Common myeloid progenitor, CD34-positive (primary cell): ENCODE results near the gene ATAD3C.
A peak's percentile ranks its signal among the peaks of the same experiment; 100 is the strongest.
"Not testable (repeated sequence)": the region's sequence is repeated elsewhere in the genome, so short reads cannot be mapped to it uniquely, and the experiment has no call there.

Experiments
- CTCF ChIA-PET: fragments of 350-600 bp; sonication (Branson Sonifier 250); formaldehyde crosslinking; loops from one replicate; lab custom pipeline; 2021; ENCODE audit warnings: antibody characterized with exemption; lab: Charles Lee
- POLR2A ChIA-PET: fragments of 350-600 bp; sonication (Branson Sonifier 250); formaldehyde crosslinking; loops from one replicate; lab custom pipeline; 2021; ENCODE audit warnings: antibody characterized with exemption; lab: Charles Lee
- DNase-seq, 3 donors: peaks; one replicate each; pipeline versions ENCODE4 v3.0.0 to v3.0.0-alpha.2; 2013
- H3K27ac ChIP-seq, 2 experiments: 1 replicate in 1 of 2; 2 replicates in 1 of 2; pipeline ENCODE4 v1.7.0; 2013; ENCODE audit warnings: inconsistent platforms in 2 of 2, low read length in 2 of 2, mild to moderate bottlenecking in 2 of 2, low read depth in 1 of 2, moderate library complexity in 1 of 2; ENCODE audit not compliant: severe bottlenecking in 2 of 2, insufficient read depth in 1 of 2, poor library complexity in 1 of 2
- H3K27me3 ChIP-seq, 5 experiments: replicated peaks in 2 of 5; 1 replicate in 3 of 5; 2 replicates in 2 of 5; pipeline versions ENCODE4 v1.6.1 to v1.7.0; 2013; ENCODE audit warnings: low read length in 4 of 5, mild to moderate bottlenecking in 2 of 5, moderate library complexity in 2 of 5, inconsistent platforms in 1 of 5; ENCODE audit not compliant: insufficient read depth in 5 of 5, control insufficient read depth in 4 of 5
- H3K36me3 ChIP-seq, 4 experiments: 1 replicate in 2 of 4; 2 replicates in 2 of 4; pipeline versions ENCODE4 v1.6.1 to v1.7.0; 2013; ENCODE audit warnings: low read length in 3 of 4, control low read depth in 1 of 4, mild to moderate bottlenecking in 1 of 4; ENCODE audit not compliant: control insufficient read depth in 4 of 4, insufficient read depth in 4 of 4
- H3K4me1 ChIP-seq, 4 experiments: 1 replicate in 3 of 4; 2 replicates in 1 of 4; pipeline versions ENCODE4 v1.6.1 to v1.7.1; 2013; ENCODE audit warnings: low read length in 3 of 4, mild to moderate bottlenecking in 3 of 4, control low read depth in 1 of 4, inconsistent platforms in 1 of 4, moderate library complexity in 1 of 4; ENCODE audit not compliant: control insufficient read depth in 4 of 4, insufficient read depth in 4 of 4; ENCODE audit errors: control extremely low read depth in 1 of 4
- H3K4me3 ChIP-seq, 7 experiments: 1 replicate in 4 of 7; 2 replicates in 3 of 7; pipeline versions ENCODE4 v1.5.1 to v1.7.0; 2013; ENCODE audit warnings: mild to moderate bottlenecking in 7 of 7, low read length in 6 of 7, moderate library complexity in 6 of 7, inconsistent platforms in 2 of 7, low read depth in 2 of 7, control low read depth in 1 of 7; ENCODE audit not compliant: insufficient read depth in 4 of 7, control insufficient read depth in 1 of 7; ENCODE audit errors: extremely low read depth in 1 of 7
- H3K9me3 ChIP-seq, 5 experiments: 1 replicate in 4 of 5; 2 replicates in 1 of 5; pipeline versions ENCODE4 v1.6.1 to v1.7.1; 2013; ENCODE audit warnings: low read length in 4 of 5, mild to moderate bottlenecking in 2 of 5, inconsistent platforms in 1 of 5, low read depth in 1 of 5, moderate library complexity in 1 of 5; ENCODE audit not compliant: control insufficient read depth in 4 of 5, insufficient read depth in 2 of 5; ENCODE audit errors: control extremely low read depth in 1 of 5
- WGBS: methylation state at CpG from one replicate; pipeline ENCODE4 v1.1.5; 2013; ENCODE audit not compliant: insufficient coverage; 5-methylcytosine and 5-hydroxymethylcytosine counted together

The ATAD3C gene

GRCh38 chr1:1455934-1456333 lies 6.4 kb downstream of the ATAD3C start:
- H3K27me3 ChIP-seq, H3K36me3 ChIP-seq, H3K4me3 ChIP-seq, H3K27ac ChIP-seq, H3K9me3 ChIP-seq, POLR2A ChIA-PET, CTCF ChIA-PET, H3K4me1 ChIP-seq, DNase-seq: not testable (repeated sequence)
- WGBS, result no CpG with 5 or more reads among the region's 15 CpGs

- POLR2A ChIA-PET, H3K9me3 ChIP-seq, H3K27ac ChIP-seq, DNase-seq, H3K27me3 ChIP-seq, H3K36me3 ChIP-seq, H3K4me3 ChIP-seq: not testable (repeated sequence)
- CTCF ChIA-PET, result interaction anchor here (1.6 kb wide), 1 partner anchor 16 kb away, joined by 6 read pairs; no protein-coding TSS in a partner anchor
- WGBS, result 97% methylated on average over 15 of the region's 22 CpGs
- H3K4me1 ChIP-seq, result peaks cover 0 to 17% (median 9%) of the 10 kb centered on the region in 4 experiments
Measured at GRCh38 chr1:1456683-1457255, 7.3 kb downstream of the ATAD3C start.

- CTCF ChIA-PET, H3K27ac ChIP-seq, H3K36me3 ChIP-seq, H3K27me3 ChIP-seq, H3K4me3 ChIP-seq, DNase-seq, POLR2A ChIA-PET, H3K9me3 ChIP-seq: not testable (repeated sequence)
- H3K4me1 ChIP-seq, result peaks cover 0 to 21% (median 9%) of the 10 kb centered on the region in 4 experiments
- WGBS, result 96% methylated on average over 4 of the region's 19 CpGs
Measured at GRCh38 chr1:1459156-1459555, 9.7 kb downstream of the ATAD3C start.

GRCh38 chr1:1459711-1460110 lies 10.2 kb downstream of the ATAD3C start:
- H3K9me3 ChIP-seq, CTCF ChIA-PET, DNase-seq, H3K27me3 ChIP-seq, H3K27ac ChIP-seq, H3K4me3 ChIP-seq, H3K36me3 ChIP-seq, POLR2A ChIA-PET: not testable (repeated sequence)
- 94% methylated on average over 8 of the region's 14 CpGs for WGBS
- H3K4me1 ChIP-seq, result peaks cover 0 to 21% (median 9%) of the 10 kb centered on the region in 4 experiments

DNA sequence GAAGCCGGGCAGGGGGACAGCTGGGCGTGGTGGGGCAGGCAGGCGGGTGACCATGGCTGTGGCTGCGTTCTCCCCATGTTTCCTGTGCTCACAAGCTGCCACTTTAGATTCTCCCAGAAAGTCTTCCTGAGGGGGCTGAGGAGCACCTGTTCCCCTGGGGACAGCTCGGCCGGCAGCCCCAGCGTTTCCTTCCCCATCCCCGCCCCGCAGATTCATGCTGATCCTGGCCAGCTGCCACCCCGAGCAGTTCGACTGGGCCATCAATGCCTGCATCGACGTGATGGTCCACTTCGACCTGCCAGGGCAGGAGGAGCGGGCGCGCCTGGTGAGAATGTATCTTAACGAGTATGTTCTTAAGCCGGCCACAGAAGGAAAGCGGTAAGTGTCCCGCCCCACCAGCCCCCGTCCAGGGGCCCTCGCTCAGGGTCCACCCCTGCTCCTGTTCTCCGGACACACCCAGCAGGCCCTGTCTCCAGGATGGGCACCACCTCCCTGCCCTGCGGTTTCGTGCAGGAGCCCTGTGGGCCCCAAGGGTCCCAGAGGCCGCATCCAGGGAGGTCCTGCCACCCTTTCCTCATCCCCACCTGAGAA lies 11.1 kb downstream of the ATAD3C start:
- no peak overlapping the region for H3K27ac ChIP-seq
- ChIA-PET POLR2A (no interaction called here), CTCF (interaction anchor here (0.8 kb wide), 1 partner anchor 9 kb away, joined by 5 read pairs; no protein-coding TSS in a partner anchor)
- H3K9me3 ChIP-seq, result no peaks in the 10 kb centered on the region
- WGBS, result 27% methylated on average over 25 of the region's 27 CpGs
- H3K36me3 ChIP-seq, result no peaks in the 10 kb centered on the region
- peaks cover 0 to 21% (median 9%) of the 10 kb centered on the region in 4 experiments for H3K4me1 ChIP-seq
- DNase-seq, result peak in 1 of 3 donors; percentile 31
- peaks cover 0 to 2% (median 0%) of the 10 kb centered on the region in 5 experiments for H3K27me3 ChIP-seq
- H3K4me3 ChIP-seq, result peak overlapping the region in 1 of 7 experiments; percentile 7

- Histone ChIP-seq H3K36me3 (no peaks in the 10 kb centered on the region), H3K4me1 (peaks cover 0 to 21% (median 9%) of the 10 kb centered on the region in 4 experiments), H3K9me3 (no peaks in the 10 kb centered on the region), H3K27me3 (peaks cover 0 to 2% (median 0%) of the 10 kb centered on the region in 5 experiments), H3K4me3 (no peak overlapping the region), H3K27ac (no peak overlapping the region)
- POLR2A ChIA-PET, result no interaction called here
- DNase-seq, result peak in 1 of 3 donors; percentile 30
- CTCF ChIA-PET, result interaction anchor here (0.8 to 1.5 kb wide), 2 partner anchors 21 to 43 kb away, joined by 3 to 5 read pairs; no protein-coding TSS in a partner anchor
- 73% methylated on average over 17 of the region's 18 CpGs for WGBS
Measured at GRCh38 chr1:1461721-1462317, 12.3 kb downstream of the ATAD3C start.
